ENCODE measurements around the gene MLLT3.

MLLT3 gene

GRCh38 chr9:20526500-20527319 lies 95.6 kb downstream of the MLLT3 start (continued):
- TF ChIP-seq, protein P1, sequence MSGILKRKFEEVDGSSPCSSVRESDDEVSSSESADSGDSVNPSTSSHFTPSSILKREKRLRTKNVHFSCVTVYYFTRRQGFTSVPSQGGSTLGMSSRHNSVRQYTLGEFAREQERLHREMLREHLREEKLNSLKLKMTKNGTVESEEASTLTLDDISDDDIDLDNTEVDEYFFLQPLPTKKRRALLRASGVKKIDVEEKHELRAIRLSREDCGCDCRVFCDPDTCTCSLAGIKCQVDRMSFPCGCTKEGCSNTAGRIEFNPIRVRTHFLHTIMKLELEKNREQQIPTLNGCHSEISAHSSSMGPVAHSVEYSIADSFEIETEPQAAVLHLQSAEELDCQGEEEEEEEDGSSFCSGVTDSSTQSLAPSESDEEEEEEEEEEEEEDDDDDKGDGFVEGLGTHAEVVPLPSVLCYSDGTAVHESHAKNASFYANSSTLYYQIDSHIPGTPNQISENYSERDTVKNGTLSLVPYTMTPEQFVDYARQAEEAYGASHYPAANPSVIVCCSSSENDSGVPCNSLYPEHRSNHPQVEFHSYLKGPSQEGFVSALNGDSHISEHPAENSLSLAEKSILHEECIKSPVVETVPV (CRISPR knock-in tag; IDR thresholded peaks at IDR 0.05) = no peak
- no peak for TF ChIP-seq ARNTL (CRISPR knock-in tag; IDR thresholded peaks at IDR 0.05; ENCODE audit: borderline replicate concordance, low read depth)

DNA sequence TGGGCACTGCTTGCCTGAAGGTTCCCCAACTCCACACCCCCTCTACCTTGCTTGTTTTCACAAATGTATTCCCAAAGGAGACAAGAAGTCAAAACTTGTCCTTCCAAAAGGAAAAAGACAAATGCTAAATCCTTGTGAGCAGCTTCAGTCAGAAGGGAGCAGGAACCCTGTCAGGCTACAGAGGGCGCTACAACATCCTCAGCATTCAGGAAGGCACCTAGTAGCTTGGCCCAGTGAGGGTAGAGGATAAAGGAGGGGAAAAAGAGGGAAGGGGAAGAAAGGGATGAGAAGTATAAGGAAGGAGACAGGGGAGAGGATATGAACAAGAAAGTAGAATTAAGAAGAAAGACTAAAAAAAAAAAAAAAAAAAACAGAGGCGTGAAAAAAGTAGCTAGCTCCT lies 97.5 kb downstream of the MLLT3 start:
- TF ChIP-seq SNAI2 (CRISPR knock-in tag; IDR thresholded peaks at IDR 0.05) (no peak), ESRRG (CRISPR knock-in tag; IDR thresholded peaks at IDR 0.05) (no peak), ZFP30 (CRISPR knock-in tag; IDR thresholded peaks at IDR 0.05) (no peak), CREB5 (CRISPR knock-in tag; IDR thresholded peaks at IDR 0.05; ENCODE audit: low read depth) (no peak), CSDC2 (CRISPR knock-in tag; IDR thresholded peaks at IDR 0.05) (no peak), ZFP3 (CRISPR knock-in tag; IDR thresholded peaks at IDR 0.05) (no peak), GLIS3 (CRISPR knock-in tag; IDR thresholded peaks at IDR 0.05) (no peak), OSR1 (CRISPR knock-in tag; IDR thresholded peaks at IDR 0.05) (no peak)
- TF ChIP-seq, protein P2, sequence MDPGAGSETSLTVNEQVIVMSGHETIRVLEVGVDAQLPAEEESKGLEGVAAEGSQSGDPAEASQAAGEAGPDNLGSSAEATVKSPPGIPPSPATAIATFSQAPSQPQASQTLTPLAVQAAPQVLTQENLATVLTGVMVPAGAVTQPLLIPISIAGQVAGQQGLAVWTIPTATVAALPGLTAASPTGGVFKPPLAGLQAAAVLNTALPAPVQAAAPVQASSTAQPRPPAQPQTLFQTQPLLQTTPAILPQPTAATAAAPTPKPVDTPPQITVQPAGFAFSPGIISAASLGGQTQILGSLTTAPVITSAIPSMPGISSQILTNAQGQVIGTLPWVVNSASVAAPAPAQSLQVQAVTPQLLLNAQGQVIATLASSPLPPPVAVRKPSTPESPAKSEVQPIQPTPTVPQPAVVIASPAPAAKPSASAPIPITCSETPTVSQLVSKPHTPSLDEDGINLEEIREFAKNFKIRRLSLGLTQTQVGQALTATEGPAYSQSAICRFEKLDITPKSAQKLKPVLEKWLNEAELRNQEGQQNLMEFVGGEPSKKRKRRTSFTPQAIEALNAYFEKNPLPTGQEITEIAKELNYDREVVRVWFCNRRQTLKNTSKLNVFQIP (CRISPR knock-in tag; IDR thresholded peaks at IDR 0.05; ENCODE audit: borderline replicate concordance, low read depth) = no peak
- peak; percentile 45; the same call in 1 of the 3 replicates for ATAC-seq

GRCh38 chr9:20518737-20519136 lies 103.6 kb downstream of the MLLT3 start:
- TF ChIP-seq PPARA (CRISPR knock-in tag; IDR thresholded peaks at IDR 0.05; ENCODE audit: borderline replicate concordance) (no peak), ARNTL (CRISPR knock-in tag; IDR thresholded peaks at IDR 0.05; ENCODE audit: borderline replicate concordance, low read depth) (no peak), SNAI2 (CRISPR knock-in tag; IDR thresholded peaks at IDR 0.05) (no peak), GLIS3 (CRISPR knock-in tag; IDR thresholded peaks at IDR 0.05) (no peak), PATZ1 (CRISPR knock-in tag; IDR thresholded peaks at IDR 0.05; ENCODE audit: borderline replicate concordance) (no peak), ESRRG (CRISPR knock-in tag; IDR thresholded peaks at IDR 0.05) (no peak), ISL1 (CRISPR knock-in tag; IDR thresholded peaks at IDR 0.05) (no peak)
- ATAC-seq = no peak

- TF ChIP-seq OSR1 (CRISPR knock-in tag; IDR thresholded peaks at IDR 0.05) (no peak), CREB5 (CRISPR knock-in tag; IDR thresholded peaks at IDR 0.05; ENCODE audit: low read depth) (no peak), SNAI2 (CRISPR knock-in tag; IDR thresholded peaks at IDR 0.05) (no peak), RARB (CRISPR knock-in tag; IDR thresholded peaks at IDR 0.05) (no peak), ZC3H10 (CRISPR knock-in tag; IDR thresholded peaks at IDR 0.05) (no peak), ZFP3 (CRISPR knock-in tag; IDR thresholded peaks at IDR 0.05) (no peak)
- ATAC-seq = peak; percentile 11; the same call in 1 of the 3 replicates
Measured at GRCh38 chr9:20513126-20513913, 109.0 kb downstream of the MLLT3 start.

Measured in SK-N-SH treated with all-trans-retinoic acid at 6 μM for 48 hours (cell line).